ENCODE data around the gene SLC24A3.

The SLC24A3 gene

GRCh38 chr20:19274001-19274400 lies 61.6 kb downstream of the SLC24A3 start:
- DNase-seq = no peak

GRCh38 chr20:19274412-19275015 lies 62.1 kb downstream of the SLC24A3 start:
- DNase-seq = no peak

- DNase-seq = no peak
Observed at GRCh38 chr20:19275038-19275629, 62.7 kb downstream of the SLC24A3 start.

- no peak for DNase-seq
Observed at GRCh38 chr20:19275630-19276071, 63.2 kb downstream of the SLC24A3 start.

- no peak for DNase-seq
Observed at GRCh38 chr20:19277381-19277780, 64.9 kb downstream of the SLC24A3 start.

GRCh38 chr20:19283490-19284025 lies 71.1 kb downstream of the SLC24A3 start:
- DNase-seq = no peak

GRCh38 chr20:19284400-19285178 lies 72.1 kb downstream of the SLC24A3 start:
- DNase-seq = no peak

- DNase-seq = no peak
Observed at GRCh38 chr20:19285436-19285835, 73.0 kb downstream of the SLC24A3 start.

GRCh38 chr20:19288061-19288460 lies 75.6 kb downstream of the SLC24A3 start:
- DNase-seq = no peak

- no peak for DNase-seq
Observed at GRCh38 chr20:19288636-19289035, 76.2 kb downstream of the SLC24A3 start.

GRCh38 chr20:19289451-19289850 lies 77.0 kb downstream of the SLC24A3 start:
- no peak for DNase-seq

- no peak for DNase-seq
Observed at GRCh38 chr20:19291024-19291817, 78.8 kb downstream of the SLC24A3 start.

GRCh38 chr20:19291818-19292132 lies 79.3 kb downstream of the SLC24A3 start:
- DNase-seq = no peak

- DNase-seq = no peak
Observed at GRCh38 chr20:19292254-19292653, 79.8 kb downstream of the SLC24A3 start.

GRCh38 chr20:19295076-19295475 lies 82.6 kb downstream of the SLC24A3 start:
- DNase-seq = no peak

- no peak for DNase-seq
Observed at GRCh38 chr20:19298652-19299051, 86.2 kb downstream of the SLC24A3 start.

GRCh38 chr20:19300395-19300794 lies 88.0 kb downstream of the SLC24A3 start:
- DNase-seq = no peak

- no peak for DNase-seq
Observed at GRCh38 chr20:19301142-19301541, 88.7 kb downstream of the SLC24A3 start.

GRCh38 chr20:19301843-19302242 lies 89.4 kb downstream of the SLC24A3 start:
- DNase-seq = no peak

GRCh38 chr20:19302714-19303113 lies 90.3 kb downstream of the SLC24A3 start:
- no peak for DNase-seq

- no peak for DNase-seq
Observed at GRCh38 chr20:19304389-19304788, 91.9 kb downstream of the SLC24A3 start.

- no peak for DNase-seq
Observed at GRCh38 chr20:19304886-19305415, 92.5 kb downstream of the SLC24A3 start.

GRCh38 chr20:19308146-19308545 lies 95.7 kb downstream of the SLC24A3 start:
- DNase-seq = no peak

All from DMS 273 treated with DMSO at 0.1 percent for 48 hours (cell line).